ENCODE measurements around the gene LRRC1. TPM values are rescaled to one million over a fixed set of nuclear protein-coding genes. Genes with fewer than 3 reads are reported as not detected.

Gene LRRC1
- total and polyA plus RNA-seq, 2 donors = 21.6 to 21.7 TPM

GRCh38 chr6:53913286-53913685, 118.5 kb downstream of the LRRC1 start:
- Histone ChIP-seq H3K4me3 (ENCODE audit: low read length in 2 of 2) (no peak overlapping the region), H3K4me1 (ENCODE audit: control insufficient read depth in 2 of 2, insufficient read depth in 2 of 2, low read length in 2 of 2) (no peaks in the 10 kb centered on the region), H3K27ac (ENCODE audit: low read depth in 1 of 2, low read length in 1 of 2) (no peak overlapping the region), H3K36me3 (ENCODE audit: control insufficient read depth in 2 of 2, insufficient read depth in 2 of 2, low read length in 1 of 2) (peaks cover 7 to 32% of the 10 kb centered on the region in 2 donors), H3K9me3 (ENCODE audit: control insufficient read depth in 2 of 2, insufficient read depth in 1 of 2, low read length in 1 of 2) (no peaks in the 10 kb centered on the region), H3K27me3 (ENCODE audit: control insufficient read depth in 2 of 2, insufficient read depth in 1 of 2, low read length in 1 of 2) (no peaks in the 10 kb centered on the region)
- WGBS = 98% methylated on average over 1 of the region's 1 CpG
- DNase-seq (ENCODE audit: low read depth in 6 of 9, low spot score in 9 of 9) = no peak

- peaks cover 12 to 45% of the 10 kb centered on the region in 2 donors for H3K36me3 ChIP-seq (ENCODE audit: control insufficient read depth in 2 of 2, insufficient read depth in 2 of 2, low read length in 1 of 2)
- DNase-seq (ENCODE audit: low read depth in 6 of 9, low spot score in 9 of 9) = no peak
- H3K27ac ChIP-seq (ENCODE audit: low read depth in 1 of 2, low read length in 1 of 2) = no peak overlapping the region
- 98% methylated on average over 5 of the region's 5 CpGs for WGBS
- no peaks in the 10 kb centered on the region for H3K27me3 ChIP-seq (ENCODE audit: control insufficient read depth in 2 of 2, insufficient read depth in 1 of 2, low read length in 1 of 2)
- H3K9me3 ChIP-seq (ENCODE audit: control insufficient read depth in 2 of 2, insufficient read depth in 1 of 2, low read length in 1 of 2) = no peaks in the 10 kb centered on the region
- H3K4me3 ChIP-seq (ENCODE audit: low read length in 2 of 2) = no peak overlapping the region
- no peaks in the 10 kb centered on the region for H3K4me1 ChIP-seq (ENCODE audit: control insufficient read depth in 2 of 2, insufficient read depth in 2 of 2, low read length in 2 of 2)
These were observed 120.4 kb downstream of the LRRC1 start for GRCh38 chr6:53915026-53915691.

GRCh38 chr6:53916804-53917463, 122.1 kb downstream of the LRRC1 start:
- WGBS = 88% methylated on average over 3 of the region's 3 CpGs
- no peaks in the 10 kb centered on the region for H3K4me1 ChIP-seq (ENCODE audit: control insufficient read depth in 2 of 2, insufficient read depth in 2 of 2, low read length in 2 of 2)
- no peak for DNase-seq (ENCODE audit: low read depth in 6 of 9, low spot score in 9 of 9)
- peaks cover 12 to 62% of the 10 kb centered on the region in 2 donors for H3K36me3 ChIP-seq (ENCODE audit: control insufficient read depth in 2 of 2, insufficient read depth in 2 of 2, low read length in 1 of 2)
- no peak overlapping the region for H3K27ac ChIP-seq (ENCODE audit: low read depth in 1 of 2, low read length in 1 of 2)
- no peak overlapping the region for H3K4me3 ChIP-seq (ENCODE audit: low read length in 2 of 2)
- H3K27me3 ChIP-seq (ENCODE audit: control insufficient read depth in 2 of 2, insufficient read depth in 1 of 2, low read length in 1 of 2) = no peaks in the 10 kb centered on the region
- H3K9me3 ChIP-seq (ENCODE audit: control insufficient read depth in 2 of 2, insufficient read depth in 1 of 2, low read length in 1 of 2) = no peaks in the 10 kb centered on the region

- WGBS = 67% methylated on average over 1 of the region's 1 CpG
- H3K4me3 ChIP-seq (ENCODE audit: low read length in 2 of 2) = no peak overlapping the region
- H3K27ac ChIP-seq (ENCODE audit: low read depth in 1 of 2, low read length in 1 of 2) = no peak overlapping the region
- peaks cover 14 to 63% of the 10 kb centered on the region in 2 donors for H3K36me3 ChIP-seq (ENCODE audit: control insufficient read depth in 2 of 2, insufficient read depth in 2 of 2, low read length in 1 of 2)
- H3K9me3 ChIP-seq (ENCODE audit: control insufficient read depth in 2 of 2, insufficient read depth in 1 of 2, low read length in 1 of 2) = no peaks in the 10 kb centered on the region
- no peaks in the 10 kb centered on the region for H3K4me1 ChIP-seq (ENCODE audit: control insufficient read depth in 2 of 2, insufficient read depth in 2 of 2, low read length in 2 of 2)
- no peak for DNase-seq (ENCODE audit: low read depth in 6 of 9, low spot score in 9 of 9)
- no peaks in the 10 kb centered on the region for H3K27me3 ChIP-seq (ENCODE audit: control insufficient read depth in 2 of 2, insufficient read depth in 1 of 2, low read length in 1 of 2)
These were observed 122.6 kb downstream of the LRRC1 start for GRCh38 chr6:53917464-53917842.

GRCh38 chr6:53918854-53919510, 124.2 kb downstream of the LRRC1 start:
- peaks cover 14 to 59% of the 10 kb centered on the region in 2 donors for H3K36me3 ChIP-seq (ENCODE audit: control insufficient read depth in 2 of 2, insufficient read depth in 2 of 2, low read length in 1 of 2)
- no peaks in the 10 kb centered on the region for H3K4me1 ChIP-seq (ENCODE audit: control insufficient read depth in 2 of 2, insufficient read depth in 2 of 2, low read length in 2 of 2)
- WGBS = 93% methylated on average over 3 of the region's 3 CpGs
- H3K4me3 ChIP-seq (ENCODE audit: low read length in 2 of 2) = no peak overlapping the region
- no peaks in the 10 kb centered on the region for H3K9me3 ChIP-seq (ENCODE audit: control insufficient read depth in 2 of 2, insufficient read depth in 1 of 2, low read length in 1 of 2)
- no peaks in the 10 kb centered on the region for H3K27me3 ChIP-seq (ENCODE audit: control insufficient read depth in 2 of 2, insufficient read depth in 1 of 2, low read length in 1 of 2)
- no peak for DNase-seq (ENCODE audit: low read depth in 6 of 9, low spot score in 9 of 9)
- peak overlapping the region in 1 of 2 donors; percentile 29 for H3K27ac ChIP-seq (ENCODE audit: low read depth in 1 of 2, low read length in 1 of 2)

- 98% methylated on average over 2 of the region's 2 CpGs for WGBS
- H3K4me3 ChIP-seq (ENCODE audit: low read length in 2 of 2) = no peak overlapping the region
- H3K4me1 ChIP-seq (ENCODE audit: control insufficient read depth in 2 of 2, insufficient read depth in 2 of 2, low read length in 2 of 2) = no peaks in the 10 kb centered on the region
- no peaks in the 10 kb centered on the region for H3K9me3 ChIP-seq (ENCODE audit: control insufficient read depth in 2 of 2, insufficient read depth in 1 of 2, low read length in 1 of 2)
- no peak overlapping the region for H3K27ac ChIP-seq (ENCODE audit: low read depth in 1 of 2, low read length in 1 of 2)
- no peaks in the 10 kb centered on the region for H3K27me3 ChIP-seq (ENCODE audit: control insufficient read depth in 2 of 2, insufficient read depth in 1 of 2, low read length in 1 of 2)
- H3K36me3 ChIP-seq (ENCODE audit: control insufficient read depth in 2 of 2, insufficient read depth in 2 of 2, low read length in 1 of 2) = peaks cover 10 to 54% of the 10 kb centered on the region in 2 donors
- DNase-seq (ENCODE audit: low read depth in 6 of 9, low spot score in 9 of 9) = no peak
These were observed 125.1 kb downstream of the LRRC1 start for GRCh38 chr6:53919881-53920360.

GRCh38 chr6:53920881-53921280, 126.1 kb downstream of the LRRC1 start:
- no peaks in the 10 kb centered on the region for H3K9me3 ChIP-seq (ENCODE audit: control insufficient read depth in 2 of 2, insufficient read depth in 1 of 2, low read length in 1 of 2)
- WGBS = 96% methylated on average over 5 of the region's 5 CpGs
- no peaks in the 10 kb centered on the region for H3K4me1 ChIP-seq (ENCODE audit: control insufficient read depth in 2 of 2, insufficient read depth in 2 of 2, low read length in 2 of 2)
- no peak for DNase-seq (ENCODE audit: low read depth in 6 of 9, low spot score in 9 of 9)
- peaks cover 10 to 48% of the 10 kb centered on the region in 2 donors for H3K36me3 ChIP-seq (ENCODE audit: control insufficient read depth in 2 of 2, insufficient read depth in 2 of 2, low read length in 1 of 2)
- no peak overlapping the region for H3K27ac ChIP-seq (ENCODE audit: low read depth in 1 of 2, low read length in 1 of 2)
- no peak overlapping the region for H3K4me3 ChIP-seq (ENCODE audit: low read length in 2 of 2)
- H3K27me3 ChIP-seq (ENCODE audit: control insufficient read depth in 2 of 2, insufficient read depth in 1 of 2, low read length in 1 of 2) = no peaks in the 10 kb centered on the region

- Histone ChIP-seq H3K27me3 (ENCODE audit: control insufficient read depth in 2 of 2, insufficient read depth in 1 of 2, low read length in 1 of 2) (no peaks in the 10 kb centered on the region), H3K4me1 (ENCODE audit: control insufficient read depth in 2 of 2, insufficient read depth in 2 of 2, low read length in 2 of 2) (no peaks in the 10 kb centered on the region), H3K4me3 (ENCODE audit: low read length in 2 of 2) (no peak overlapping the region), H3K27ac (ENCODE audit: low read depth in 1 of 2, low read length in 1 of 2) (no peak overlapping the region), H3K36me3 (ENCODE audit: control insufficient read depth in 2 of 2, insufficient read depth in 2 of 2, low read length in 1 of 2) (peaks cover 10 to 48% of the 10 kb centered on the region in 2 donors), H3K9me3 (ENCODE audit: control insufficient read depth in 2 of 2, insufficient read depth in 1 of 2, low read length in 1 of 2) (no peaks in the 10 kb centered on the region)
- over 99% methylated on average over 2 of the region's 2 CpGs for WGBS
- DNase-seq (ENCODE audit: low read depth in 6 of 9, low spot score in 9 of 9) = no peak
These were observed 126.8 kb downstream of the LRRC1 start for GRCh38 chr6:53921639-53922038.

- Histone ChIP-seq H3K27me3 (ENCODE audit: control insufficient read depth in 2 of 2, insufficient read depth in 1 of 2, low read length in 1 of 2) (no peaks in the 10 kb centered on the region), H3K4me3 (ENCODE audit: low read length in 2 of 2) (no peak overlapping the region), H3K4me1 (ENCODE audit: control insufficient read depth in 2 of 2, insufficient read depth in 2 of 2, low read length in 2 of 2) (no peaks in the 10 kb centered on the region), H3K9me3 (ENCODE audit: control insufficient read depth in 2 of 2, insufficient read depth in 1 of 2, low read length in 1 of 2) (no peaks in the 10 kb centered on the region), H3K27ac (ENCODE audit: low read depth in 1 of 2, low read length in 1 of 2) (no peak overlapping the region), H3K36me3 (ENCODE audit: control insufficient read depth in 2 of 2, insufficient read depth in 2 of 2, low read length in 1 of 2) (peaks cover 10 to 46% of the 10 kb centered on the region in 2 donors)
- no peak for DNase-seq (ENCODE audit: low read depth in 6 of 9, low spot score in 9 of 9)
- 95% methylated on average over 14 of the region's 14 CpGs for WGBS
These were observed 127.8 kb downstream of the LRRC1 start for GRCh38 chr6:53922539-53922981.

Data from thymus (tissue), 11 donors.